OCI-LY1 (cell line): ENCODE results near the gene MCM6.

ENCODE experiments used
- EZH2 ChIP-seq: fragments of 200-600 bp; sonication (generic), shearing (Covaris generic); IDR thresholded peaks from 2 replicates; pipeline ENCODE4 v1.8.0; 2017; ENCODE audit warnings: borderline replicate concordance, mixed run types, mild to moderate bottlenecking, antibody characterized with exemption, low read length, moderate library complexity, mixed read lengths
- TF ChIP-seq, protein P1 (sequence below): fragments of 200-600 bp; sonication (generic), shearing (Covaris generic); IDR thresholded peaks from 2 replicates; pipeline ENCODE4 v1.5.1; 2017; ENCODE audit warnings: mild to moderate bottlenecking, antibody characterized with exemption, low read length, moderate library complexity, mixed read lengths

- TF ChIP-seq EZH2: no peak
- TF ChIP-seq, protein P1, sequence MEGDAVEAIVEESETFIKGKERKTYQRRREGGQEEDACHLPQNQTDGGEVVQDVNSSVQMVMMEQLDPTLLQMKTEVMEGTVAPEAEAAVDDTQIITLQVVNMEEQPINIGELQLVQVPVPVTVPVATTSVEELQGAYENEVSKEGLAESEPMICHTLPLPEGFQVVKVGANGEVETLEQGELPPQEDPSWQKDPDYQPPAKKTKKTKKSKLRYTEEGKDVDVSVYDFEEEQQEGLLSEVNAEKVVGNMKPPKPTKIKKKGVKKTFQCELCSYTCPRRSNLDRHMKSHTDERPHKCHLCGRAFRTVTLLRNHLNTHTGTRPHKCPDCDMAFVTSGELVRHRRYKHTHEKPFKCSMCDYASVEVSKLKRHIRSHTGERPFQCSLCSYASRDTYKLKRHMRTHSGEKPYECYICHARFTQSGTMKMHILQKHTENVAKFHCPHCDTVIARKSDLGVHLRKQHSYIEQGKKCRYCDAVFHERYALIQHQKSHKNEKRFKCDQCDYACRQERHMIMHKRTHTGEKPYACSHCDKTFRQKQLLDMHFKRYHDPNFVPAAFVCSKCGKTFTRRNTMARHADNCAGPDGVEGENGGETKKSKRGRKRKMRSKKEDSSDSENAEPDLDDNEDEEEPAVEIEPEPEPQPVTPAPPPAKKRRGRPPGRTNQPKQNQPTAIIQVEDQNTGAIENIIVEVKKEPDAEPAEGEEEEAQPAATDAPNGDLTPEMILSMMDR: no peak
Measured at GRCh38 chr2:135825131-135825530, 51.1 kb downstream of the MCM6 start.
